HG03196 (cell line): Measurements from ENCODE around the gene ARHGAP15.

ENCODE experiments used
- ATAC-seq: cut with Tn5 transposase; IDR thresholded peaks from one replicate; pipeline ENCODE4 v1.9.1; 2021; ENCODE audit not compliant: unreplicated experiment

ARHGAP15 gene

GRCh38 chr2:143334837-143335236 lies 205.6 kb downstream of the ARHGAP15 start:
- ATAC-seq, result no peak

GRCh38 chr2:143336719-143337210 lies 207.5 kb downstream of the ARHGAP15 start:
- no peak for ATAC-seq

- ATAC-seq, result no peak
These were observed 212.3 kb downstream of the ARHGAP15 start for GRCh38 chr2:143341478-143341877.

GRCh38 chr2:143344780-143345179 lies 215.6 kb downstream of the ARHGAP15 start:
- ATAC-seq, result no peak

- no peak for ATAC-seq
These were observed 216.9 kb downstream of the ARHGAP15 start for GRCh38 chr2:143345887-143346787.

GRCh38 chr2:143347271-143347695 lies 218.1 kb downstream of the ARHGAP15 start:
- ATAC-seq, result no peak

GRCh38 chr2:143347901-143348414 lies 218.7 kb downstream of the ARHGAP15 start:
- no peak for ATAC-seq

GRCh38 chr2:143354050-143354750 lies 225.0 kb downstream of the ARHGAP15 start:
- ATAC-seq, result no peak

GRCh38 chr2:143355870-143356269 lies 226.7 kb downstream of the ARHGAP15 start:
- ATAC-seq, result no peak

- ATAC-seq, result no peak
These were observed 227.1 kb downstream of the ARHGAP15 start for GRCh38 chr2:143356336-143356735.

GRCh38 chr2:143356736-143357446 lies 227.7 kb downstream of the ARHGAP15 start:
- ATAC-seq, result no peak

- ATAC-seq, result no peak
These were observed 228.7 kb downstream of the ARHGAP15 start for GRCh38 chr2:143357966-143358365.

- no peak for ATAC-seq
These were observed 232.1 kb downstream of the ARHGAP15 start for GRCh38 chr2:143361346-143361745.

- no peak for ATAC-seq
These were observed 242.4 kb downstream of the ARHGAP15 start for GRCh38 chr2:143371616-143372015.

GRCh38 chr2:143375384-143375880 lies 246.2 kb downstream of the ARHGAP15 start:
- no peak for ATAC-seq

- ATAC-seq, result no peak
These were observed 249.8 kb downstream of the ARHGAP15 start for GRCh38 chr2:143378996-143379395.

GRCh38 chr2:143379955-143380354 lies 250.7 kb downstream of the ARHGAP15 start:
- ATAC-seq, result no peak

GRCh38 chr2:143382573-143382972 lies 253.4 kb downstream of the ARHGAP15 start:
- ATAC-seq, result no peak

- no peak for ATAC-seq
These were observed 253.8 kb downstream of the ARHGAP15 start for GRCh38 chr2:143383016-143383415.

- no peak for ATAC-seq
These were observed 254.9 kb downstream of the ARHGAP15 start for GRCh38 chr2:143384111-143384510.

GRCh38 chr2:143390171-143390570 lies 261.0 kb downstream of the ARHGAP15 start:
- ATAC-seq, result no peak
